Fibroblast of the aortic adventitia (primary cell): ENCODE data around the gene AK4. TPM values are rescaled to one million over a fixed set of nuclear protein-coding genes. Genes with fewer than 3 reads are reported as not detected.
A peak's percentile ranks its signal among the peaks of the same experiment; 100 is the strongest.

Experiments
- DNase-seq: peaks from one replicate; pipeline ENCODE4 v3.0.0-alpha.2; 2010; ENCODE audit warnings: low read depth
- H3K4me3 ChIP-seq: 2 replicates; pipeline ENCODE4 v1.5.1; 2011; ENCODE audit warnings: low read depth, mild to moderate bottlenecking, control low read depth, low read length, moderate library complexity
- total RNA-seq: library from RNA; depleted of rRNA; stranded (reverse); fragments of >200 nt; gene quantifications from 2 replicates; pipeline ENCODE4 v1.2.3, GENCODE V29; 2012; ENCODE audit warnings: low replicate concordance
- TF ChIP-seq, protein P1 (sequence below): IDR thresholded peaks from 2 replicates; pipeline ENCODE4 v1.5.1; 2011; ENCODE audit warnings: mild to moderate bottlenecking, low read length, control low read depth, inconsistent platforms; ENCODE audit not compliant: insufficient read depth

Gene AK4
- total RNA-seq, 1 donor: 10.6 TPM

DNA sequence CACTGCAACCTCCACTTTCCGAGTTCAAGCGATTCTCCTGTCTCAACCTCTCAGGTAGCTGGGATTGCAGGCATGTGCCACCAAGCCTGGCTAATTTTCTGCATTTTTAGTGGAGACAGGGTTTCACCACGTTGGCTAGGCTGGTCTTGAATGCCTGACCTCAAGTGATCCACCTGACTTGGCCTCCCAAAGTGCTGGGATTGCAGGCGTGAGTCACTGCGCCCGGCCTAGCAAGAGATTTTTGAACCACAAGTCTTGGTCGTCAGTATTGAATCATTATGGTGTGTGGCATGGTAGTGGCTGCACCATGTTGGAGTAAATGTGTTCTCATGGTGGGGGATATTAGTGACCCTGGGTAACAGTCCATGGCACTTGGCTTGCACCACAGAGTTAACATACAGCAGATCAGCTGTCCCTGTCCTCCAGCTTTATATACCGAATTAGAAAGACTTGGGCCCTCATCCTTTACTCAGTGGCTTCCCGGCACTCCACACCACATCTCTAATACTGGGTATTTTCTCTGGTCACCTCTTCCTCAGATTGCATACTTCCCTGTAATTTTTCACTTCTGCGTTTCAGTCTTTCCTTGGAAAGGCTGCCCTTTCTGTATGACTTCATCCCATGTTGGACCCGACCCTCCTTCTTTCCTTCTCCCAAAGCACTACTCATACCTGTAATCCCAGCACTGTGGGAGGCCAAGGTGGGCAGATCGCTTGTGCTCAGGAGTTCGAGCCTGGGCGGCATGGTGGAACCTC lies 25.1 kb downstream of the AK4 start:
- no peak overlapping the region for H3K4me3 ChIP-seq
- no peak for DNase-seq
- TF ChIP-seq, protein P1, sequence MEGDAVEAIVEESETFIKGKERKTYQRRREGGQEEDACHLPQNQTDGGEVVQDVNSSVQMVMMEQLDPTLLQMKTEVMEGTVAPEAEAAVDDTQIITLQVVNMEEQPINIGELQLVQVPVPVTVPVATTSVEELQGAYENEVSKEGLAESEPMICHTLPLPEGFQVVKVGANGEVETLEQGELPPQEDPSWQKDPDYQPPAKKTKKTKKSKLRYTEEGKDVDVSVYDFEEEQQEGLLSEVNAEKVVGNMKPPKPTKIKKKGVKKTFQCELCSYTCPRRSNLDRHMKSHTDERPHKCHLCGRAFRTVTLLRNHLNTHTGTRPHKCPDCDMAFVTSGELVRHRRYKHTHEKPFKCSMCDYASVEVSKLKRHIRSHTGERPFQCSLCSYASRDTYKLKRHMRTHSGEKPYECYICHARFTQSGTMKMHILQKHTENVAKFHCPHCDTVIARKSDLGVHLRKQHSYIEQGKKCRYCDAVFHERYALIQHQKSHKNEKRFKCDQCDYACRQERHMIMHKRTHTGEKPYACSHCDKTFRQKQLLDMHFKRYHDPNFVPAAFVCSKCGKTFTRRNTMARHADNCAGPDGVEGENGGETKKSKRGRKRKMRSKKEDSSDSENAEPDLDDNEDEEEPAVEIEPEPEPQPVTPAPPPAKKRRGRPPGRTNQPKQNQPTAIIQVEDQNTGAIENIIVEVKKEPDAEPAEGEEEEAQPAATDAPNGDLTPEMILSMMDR: no peak

DNA sequence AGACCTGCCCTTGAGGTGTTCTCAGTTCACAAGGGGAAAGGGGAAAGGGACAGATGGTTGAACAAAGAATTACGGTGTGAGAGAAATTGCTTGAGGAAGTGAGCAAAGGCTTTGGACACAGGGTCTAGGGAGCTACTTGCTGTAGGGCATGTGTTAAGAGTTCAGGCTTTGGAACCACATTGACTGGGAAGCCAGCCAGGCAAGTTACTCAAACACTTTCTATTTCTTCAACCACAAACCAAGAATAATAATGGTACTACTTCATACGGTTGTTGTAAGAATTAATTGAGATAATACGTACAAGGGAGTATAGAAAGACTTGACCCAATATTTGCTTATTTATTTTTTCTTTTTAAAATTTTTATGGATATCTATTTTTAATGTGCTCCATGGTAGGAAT lies 26.6 kb downstream of the AK4 start:
- no peak overlapping the region for H3K4me3 ChIP-seq
- peak; percentile 94 for DNase-seq
- TF ChIP-seq, protein P1: no peak

DNA sequence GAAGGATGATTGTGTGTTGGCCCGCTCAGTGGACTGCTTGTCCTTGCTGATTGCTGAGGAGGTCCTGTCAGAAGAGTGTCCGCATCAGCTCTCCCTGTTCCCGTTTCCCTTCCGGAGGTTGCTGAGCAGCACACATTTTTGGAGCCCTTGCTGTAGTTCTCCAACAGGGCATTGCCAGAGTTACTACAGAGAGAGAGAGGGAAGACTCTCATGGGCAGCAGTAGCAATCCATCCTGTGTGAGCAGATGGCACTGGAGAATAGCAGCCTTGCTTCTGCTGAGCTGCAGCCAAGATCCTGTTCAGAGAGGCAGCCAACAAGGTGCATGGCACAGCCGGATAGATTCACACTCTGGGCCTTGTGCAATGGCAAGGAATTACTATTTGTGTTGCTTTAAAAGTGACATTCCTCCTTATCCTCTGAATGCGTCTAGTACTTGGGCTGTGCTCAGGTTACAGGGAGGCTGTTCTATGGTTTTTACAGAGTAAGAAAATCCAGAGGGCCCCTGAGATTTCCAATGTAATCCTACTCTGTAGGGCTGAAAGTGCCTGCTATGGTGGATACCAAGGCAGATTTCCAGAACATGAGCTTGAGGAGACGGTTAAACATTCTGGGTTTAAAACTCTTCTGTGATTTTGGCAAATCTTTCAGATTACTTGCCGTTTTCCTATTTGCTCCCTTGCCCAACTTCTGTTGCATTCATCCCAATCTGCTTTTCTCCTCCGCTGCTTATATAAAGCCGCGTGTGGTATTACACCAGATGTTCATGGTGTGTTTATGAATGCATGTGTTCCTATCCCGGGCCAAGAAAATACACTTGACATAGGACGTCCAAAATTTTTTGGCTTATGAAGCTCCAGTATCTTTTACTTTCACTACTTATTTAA lies 27.4 kb downstream of the AK4 start:
- DNase-seq: peak; percentile 34
- TF ChIP-seq, protein P1: no peak
- H3K4me3 ChIP-seq: no peak overlapping the region

DNA sequence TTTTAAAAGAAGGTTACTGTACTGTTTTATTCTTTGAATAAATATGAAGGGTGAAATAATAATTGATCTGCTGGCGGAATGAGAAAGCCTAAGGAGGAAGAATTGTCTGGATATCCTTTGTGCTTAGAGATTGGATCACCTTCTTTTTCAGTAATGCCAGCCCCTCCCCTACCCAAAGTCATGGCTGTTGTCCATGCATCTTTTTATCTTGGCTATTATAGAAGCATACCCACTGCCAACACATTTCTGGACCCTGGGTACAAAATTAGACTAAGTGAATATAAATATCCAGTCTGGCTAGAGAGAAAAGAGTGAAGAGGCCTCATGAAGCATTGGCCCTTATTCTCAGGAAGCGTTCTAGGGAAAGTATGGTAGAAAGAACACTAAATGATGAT lies 28.1 kb downstream of the AK4 start:
- TF ChIP-seq, protein P1: no peak
- no peak for DNase-seq
- no peak overlapping the region for H3K4me3 ChIP-seq

DNA sequence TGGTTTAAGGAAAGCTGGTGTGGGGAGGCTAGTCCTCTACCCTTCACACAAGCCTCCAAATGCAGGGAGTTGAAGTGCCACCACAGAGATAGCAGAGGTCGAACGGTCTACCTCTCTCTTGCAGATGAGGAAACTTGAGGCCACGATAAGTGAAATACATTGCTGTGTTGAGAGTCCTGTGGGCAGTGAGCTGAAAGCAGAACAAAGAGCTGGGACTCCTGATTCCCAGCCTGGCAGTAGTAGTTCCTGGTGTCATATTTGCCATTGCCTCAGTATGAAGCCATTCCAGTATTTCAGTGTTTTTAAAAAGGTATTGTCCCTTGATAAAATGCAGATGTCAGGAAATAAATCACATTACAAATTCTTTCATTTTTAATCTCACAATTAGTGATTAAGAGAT lies 28.6 kb downstream of the AK4 start:
- no peak overlapping the region for H3K4me3 ChIP-seq
- TF ChIP-seq, protein P1: no peak
- no peak for DNase-seq

DNA sequence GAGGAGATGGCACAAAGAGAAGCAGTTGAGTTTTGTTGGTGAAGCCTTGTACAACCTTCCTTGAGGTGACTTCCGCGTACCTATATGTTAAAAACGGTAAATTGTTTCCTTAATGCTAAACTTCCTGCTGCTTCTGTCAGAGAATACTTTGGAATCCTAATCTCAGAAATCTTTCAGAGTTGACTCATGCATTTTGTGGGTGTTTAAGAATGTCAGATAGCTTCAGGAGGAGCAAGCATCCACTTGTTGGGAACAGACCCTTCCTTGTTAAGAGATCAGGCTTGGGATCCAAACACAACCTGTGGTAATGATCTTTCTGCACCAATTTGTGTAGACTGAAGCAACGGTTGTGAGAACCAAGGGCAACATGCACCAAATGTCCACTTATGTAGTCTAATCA lies 29.5 kb downstream of the AK4 start:
- peak; percentile 43 for DNase-seq
- H3K4me3 ChIP-seq: no peak overlapping the region
- TF ChIP-seq, protein P1: no peak
